GM12891 (cell line): ENCODE data around the gene MAPKBP1.

ENCODE experiments used
- PAX5 ChIP-seq: IDR thresholded peaks from 2 replicates; pipeline ENCODE4 v1.6.1; 2011; ENCODE audit warnings: low read length, moderate library complexity, mild to moderate bottlenecking; ENCODE audit not compliant: insufficient read depth, severe bottlenecking
- POLR2A ChIP-seq: IDR thresholded peaks from 2 replicates; pipeline ENCODE4 v1.6.1; 2011; ENCODE audit warnings: low read depth, low read length, control low read depth
- POLR2AphosphoS5 ChIP-seq: IDR thresholded peaks from 2 replicates; pipeline ENCODE4 v1.6.1; 2011; ENCODE audit warnings: low read depth, low read length, control low read depth
- POU2F2 ChIP-seq: IDR thresholded peaks from 2 replicates; pipeline ENCODE4 v1.6.1; 2011; ENCODE audit warnings: low read depth, mild to moderate bottlenecking, control low read depth, low read length, moderate library complexity
- TAF1 ChIP-seq: IDR thresholded peaks from 2 replicates; pipeline ENCODE4 v1.6.1; 2011; ENCODE audit warnings: low read depth, low read length, control low read depth

DNA sequence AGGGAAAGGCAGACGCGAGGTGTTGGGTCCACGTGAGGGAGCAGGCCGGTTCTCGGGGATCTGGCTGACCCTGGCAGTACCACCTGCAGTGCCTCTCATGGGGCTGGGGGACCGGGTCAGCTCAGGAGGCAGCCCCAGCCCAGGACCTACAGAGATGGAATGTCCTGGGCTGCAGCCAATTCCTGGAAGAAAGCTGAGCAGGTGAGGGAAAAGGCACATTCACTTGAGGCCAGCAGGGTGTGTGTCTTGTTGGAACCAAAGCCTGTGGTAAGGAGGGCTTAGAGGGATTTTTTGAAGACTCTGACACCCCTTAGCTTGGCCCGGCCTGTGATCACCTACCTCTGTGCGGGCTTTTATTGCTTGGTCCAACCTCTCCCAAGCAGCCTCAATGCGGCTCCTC lies 80.2 kb downstream of the MAPKBP1 start:
- no peak for TF ChIP-seq POLR2AphosphoS5
- no peak for TF ChIP-seq POLR2A
- TF ChIP-seq POU2F2 = no peak
- TF ChIP-seq PAX5 = no peak
- TF ChIP-seq TAF1 = no peak
